H1 (cell line): ENCODE measurements around the gene HDDC3. TPM values are rescaled to one million over a fixed set of nuclear protein-coding genes. Genes with fewer than 3 reads are reported as not detected.

Experiments used
- CTCF ChIA-PET: fragments of 300-600 bp; sonication (Branson Sonifier 250); formaldehyde crosslinking; loops from one replicate; lab custom pipeline; 2021; ENCODE audit not compliant: partially characterized antibody; lab: Charles Lee
- POLR2A ChIA-PET: fragments of 300-600 bp; sonication (Branson Sonifier 250); formaldehyde crosslinking; loops from one replicate; lab custom pipeline; 2021; ENCODE audit warnings: inconsistent platforms; ENCODE audit not compliant: partially characterized antibody; lab: Charles Lee
- DNase-seq, 2 experiments: peaks; one replicate each; pipeline versions ENCODE4 v3.0.0 to v3.0.0-alpha.2; 2010 to 2022; ENCODE audit warnings: low spot score in 2 of 2, low read depth in 1 of 2, mixed read lengths in 1 of 2
- FAIRE-seq: peaks from 2 replicates; lab custom pipeline; 2011; peaks lifted over from hg19 to GRCh38; lab: Jason Lieb, UNC
- H2AFZ ChIP-seq: 2 replicates; pipeline ENCODE4 v1.8.1; 2012; ENCODE audit warnings: low read length, inconsistent platforms
- H2AK5ac ChIP-seq: 2 replicates; pipeline ENCODE4 v1.6.1; 2013; ENCODE audit warnings: low read depth, low read length
- H2BK120ac ChIP-seq: replicated peaks from 2 replicates; pipeline ENCODE3; 2013; ENCODE audit warnings: low read depth, low read length, inconsistent platforms
- H2BK12ac ChIP-seq: 2 replicates; pipeline ENCODE4 v1.6.1; 2013; ENCODE audit warnings: low read depth, low read length
- H2BK15ac ChIP-seq: 2 replicates; pipeline ENCODE4 v1.6.1; 2013; ENCODE audit warnings: low read length
- H2BK20ac ChIP-seq: 2 replicates; pipeline ENCODE4 v1.6.1; 2013; ENCODE audit warnings: low read length
- H2BK5ac ChIP-seq: 2 replicates; pipeline ENCODE4 v1.6.1; 2013; ENCODE audit warnings: low read depth, low read length
- H3K14ac ChIP-seq: 2 replicates; pipeline ENCODE4 v1.6.1; 2013; ENCODE audit warnings: inconsistent platforms; ENCODE audit not compliant: insufficient read length
- H3K18ac ChIP-seq: 2 replicates; pipeline ENCODE4 v1.6.1; 2013; ENCODE audit warnings: low read length; ENCODE audit errors: extremely low read depth
- H3K23ac ChIP-seq: 2 replicates; pipeline ENCODE4 v1.6.1; 2013; ENCODE audit warnings: inconsistent platforms; ENCODE audit not compliant: insufficient read length
- H3K23me2 ChIP-seq: 2 replicates; pipeline ENCODE4 v1.6.1; 2013; ENCODE audit warnings: low read depth, low read length
- H3K27ac ChIP-seq: 2 replicates; pipeline ENCODE4 v1.6.1; 2011; ENCODE audit warnings: low read depth, low read length, inconsistent platforms
- H3K27me3 ChIP-seq, 4 experiments: replicated peaks in 1 of 4; 1 replicate in 1 of 4; 2 replicates in 3 of 4; pipeline versions ENCODE4 v1.6.1 to v1.8.1; 2011 to 2013; ENCODE audit warnings: low read length in 3 of 4, mild to moderate bottlenecking in 3 of 4, inconsistent platforms in 2 of 4, mixed read lengths in 2 of 4, moderate library complexity in 1 of 4; ENCODE audit not compliant: control insufficient read depth in 3 of 4, insufficient read depth in 3 of 4; ENCODE audit errors: extremely low read depth in 1 of 4
- H3K36me3 ChIP-seq, 4 experiments: 2 replicates each; pipeline versions ENCODE4 v1.6.1 to v1.8.1; 2011 to 2013; ENCODE audit warnings: mild to moderate bottlenecking in 4 of 4, low read length in 3 of 4, moderate library complexity in 2 of 4, control low read depth in 1 of 4, inconsistent platforms in 1 of 4; ENCODE audit not compliant: insufficient read depth in 4 of 4, control insufficient read depth in 2 of 4
- H3K4ac ChIP-seq: replicated peaks from 2 replicates; pipeline ENCODE3; 2013; ENCODE audit warnings: low read length, low read depth, mixed read lengths, inconsistent platforms; ENCODE audit not compliant: insufficient read length
- H3K4me1 ChIP-seq, 4 experiments: replicated peaks in 1 of 4; 1 replicate in 1 of 4; 2 replicates in 3 of 4; pipeline versions ENCODE4 v1.6.1 to v1.8.1; 2011 to 2013; ENCODE audit warnings: low read length in 3 of 4, inconsistent platforms in 2 of 4, mixed read lengths in 1 of 4; ENCODE audit not compliant: insufficient read depth in 4 of 4, control insufficient read depth in 3 of 4
- H3K4me2 ChIP-seq, 2 experiments: 2 replicates each; pipeline versions ENCODE4 v1.6.1 to v1.8.1; 2011 to 2013; ENCODE audit warnings: low read depth in 2 of 2, low read length in 2 of 2, control low read depth in 1 of 2, inconsistent platforms in 1 of 2, mild to moderate bottlenecking in 1 of 2; ENCODE audit not compliant: insufficient read depth in 1 of 2
- H3K4me3 ChIP-seq, 4 experiments: fragments of 200-600, 300-600 bp in 1 of 4; sonication (generic), shearing (Covaris generic), sonication (Bioruptor Twin) in 1 of 4; 2 replicates each; pipeline versions ENCODE4 v1.5.1 to v1.8.1; 2011 to 2016; ENCODE audit warnings: low read length in 4 of 4, low read depth in 3 of 4, control low read depth in 2 of 4, inconsistent platforms in 2 of 4, mild to moderate bottlenecking in 2 of 4, mixed read lengths in 1 of 4, moderate library complexity in 1 of 4; ENCODE audit not compliant: insufficient read depth in 2 of 4; ENCODE audit errors: extremely low read depth in 1 of 4
- H3K56ac ChIP-seq: replicated peaks from 2 replicates; pipeline ENCODE3; 2013; ENCODE audit warnings: low read depth, mild to moderate bottlenecking, mixed read lengths, low read length, inconsistent platforms; ENCODE audit not compliant: insufficient read length
- H3K79me1 ChIP-seq: 2 replicates; pipeline ENCODE4 v1.6.1; 2013; ENCODE audit warnings: low read depth, low read length, control low read depth
- H3K79me2 ChIP-seq, 2 experiments: 2 replicates each; pipeline versions ENCODE4 v1.6.1 to v1.8.1; 2012 to 2013; ENCODE audit warnings: low read length in 2 of 2, mild to moderate bottlenecking in 2 of 2, inconsistent platforms in 1 of 2; ENCODE audit not compliant: insufficient read depth in 2 of 2, control insufficient read depth in 1 of 2
- H3K9ac ChIP-seq, 4 experiments: replicated peaks in 1 of 4; 1 replicate in 1 of 4; 2 replicates in 3 of 4; pipeline versions ENCODE4 v1.6.1 to v1.8.1; 2011 to 2013; ENCODE audit warnings: low read depth in 3 of 4, low read length in 3 of 4, control low read depth in 2 of 4, mild to moderate bottlenecking in 2 of 4, moderate library complexity in 2 of 4, inconsistent platforms in 1 of 4; ENCODE audit errors: extremely low read depth in 1 of 4
- H3K9me3 ChIP-seq, 2 experiments: 2 replicates each; pipeline versions ENCODE4 v1.6.1 to v1.8.1; 2012 to 2013; ENCODE audit warnings: mild to moderate bottlenecking in 2 of 2, moderate library complexity in 2 of 2, control low read depth in 1 of 2, inconsistent platforms in 1 of 2, low read depth in 1 of 2, low read length in 1 of 2, mixed read lengths in 1 of 2; ENCODE audit not compliant: insufficient read depth in 2 of 2
- H4K20me1 ChIP-seq, 2 experiments: replicated peaks in 1 of 2; 2 replicates each; pipeline versions ENCODE3 to v1.8.1; 2011 to 2013; ENCODE audit warnings: inconsistent platforms in 2 of 2, low read length in 2 of 2, mild to moderate bottlenecking in 1 of 2; ENCODE audit not compliant: insufficient read depth in 2 of 2, control insufficient read depth in 1 of 2
- H4K5ac ChIP-seq: 2 replicates; pipeline ENCODE4 v1.6.1; 2013; ENCODE audit warnings: low read length, low read depth, mixed read lengths, inconsistent platforms; ENCODE audit not compliant: insufficient read length
- H4K8ac ChIP-seq: 2 replicates; pipeline ENCODE4 v1.8.0; 2013; ENCODE audit warnings: mild to moderate bottlenecking, moderate library complexity, low read length, inconsistent platforms; ENCODE audit not compliant: insufficient read depth; ENCODE audit errors: extremely low read depth
- H4K91ac ChIP-seq: replicated peaks from 2 replicates; pipeline ENCODE3; 2013; ENCODE audit warnings: low read length, mixed read lengths, inconsistent platforms; ENCODE audit not compliant: insufficient read length
- CEBPB ChIP-seq: IDR thresholded peaks from 2 replicates; pipeline ENCODE4 v1.6.1; 2012; ENCODE audit warnings: low read depth, low read length
- CTBP2 ChIP-seq: IDR thresholded peaks from 2 replicates; pipeline ENCODE4 v1.7.0; 2011; ENCODE audit warnings: borderline replicate concordance, mild to moderate bottlenecking, moderate library complexity, mixed read lengths, low read length; ENCODE audit not compliant: insufficient read depth, insufficient read length
- E2F6 ChIP-seq: IDR thresholded peaks from 2 replicates; pipeline ENCODE4 v1.6.1; 2012; ENCODE audit warnings: inconsistent platforms
- HDAC2 ChIP-seq, 2 experiments: fragments of 300-600 bp in 1 of 2; sonication (generic) in 1 of 2; IDR thresholded peaks; 2 replicates each; pipeline ENCODE4 v1.6.1; 2011 to 2012; ENCODE audit warnings: low read depth in 2 of 2, low read length in 2 of 2, mild to moderate bottlenecking in 2 of 2, moderate library complexity in 2 of 2, borderline replicate concordance in 1 of 2, inconsistent platforms in 1 of 2
- KDM4A ChIP-seq: IDR thresholded peaks from one replicate; pipeline ENCODE4 v1.7.1; 2012; ENCODE audit warnings: low read depth, mild to moderate bottlenecking, moderate library complexity, low read length, inconsistent platforms; ENCODE audit not compliant: severe bottlenecking
- PHF8 ChIP-seq: fragments of 200-600 bp; sonication (generic); conservative IDR thresholded peaks from 2 replicates; pipeline ENCODE4 v1.7.1; 2012; ENCODE audit warnings: low read depth, mild to moderate bottlenecking, inconsistent platforms, low read length, moderate library complexity
- POLR2A ChIP-seq, 2 experiments: IDR thresholded peaks; 1 replicate in 1 of 2; 2 replicates in 1 of 2; pipeline ENCODE4 v1.6.1; 2011; ENCODE audit warnings: low read depth in 2 of 2, low read length in 2 of 2, mild to moderate bottlenecking in 2 of 2; ENCODE audit errors: control extremely low read depth in 1 of 2
- RXRA ChIP-seq: IDR thresholded peaks from 2 replicates; pipeline ENCODE4 v1.6.1; 2011; ENCODE audit warnings: low read depth, mild to moderate bottlenecking, low read length, moderate library complexity; ENCODE audit not compliant: insufficient read depth
- SIX5 ChIP-seq: IDR thresholded peaks from 2 replicates; pipeline ENCODE4 v1.6.1; 2011; ENCODE audit warnings: mild to moderate bottlenecking, low read depth, low read length
- WGBS, 2 experiments: shearing (Covaris generic) in 1 of 2; methylation state at CpG; one replicate each; pipeline versions ENCODE4 v1.1.6 to v1.1.7; 2013 to 2015; ENCODE audit warnings: low lambda C conversion rate in 2 of 2, mixed read lengths in 2 of 2, inconsistent platforms in 1 of 2, low coverage in 1 of 2, missing lambda C conversion rate in 1 of 2; ENCODE audit not compliant: insufficient replicate concordance in 2 of 2, insufficient coverage in 1 of 2, insufficient read length in 1 of 2; ENCODE audit errors: extremely low coverage in 1 of 2, missing lambda C conversion rate in 1 of 2; 5-methylcytosine and 5-hydroxymethylcytosine counted together
- polyA plus RNA-seq, 7 experiments: library from polyadenylated mRNA; depleted of rRNA in 3 of 7; stranded (reverse) in 5 of 7; unstranded in 2 of 7; fragments of >200 nt in 5 of 7; fragments of 200-250 nt in 2 of 7; gene quantifications; 1 replicate in 5 of 7; 2 replicates in 1 of 7; 4 replicates in 1 of 7; pipeline versions ENCODE4 v1.2.1 to v1.2.3, GENCODE V29; 2011 to 2013; ENCODE audit warnings: missing spikeins in 2 of 7, mixed read lengths in 2 of 7
- total RNA-seq: library from RNA; stranded (reverse); fragmentation: NEBNext Ultra II Directional; extraction: Animal tissue kit (Norgen Biotek cat#: 25700); gene quantifications from 2 replicates; pipeline ENCODE4 v1.2.1, GENCODE V29; 2021

HDDC3 gene
- total and polyA plus RNA-seq, 2 of the 8 experiments (the other 6 are each of a cell fraction or from before 2014, with no cell fraction given) = 16.3 to 16.5 TPM

GRCh38 chr15:90902840-90903732 lies 29.3 kb downstream of the HDDC3 start, which contains the start of gene MAN2A2:
TSS of gene MAN2A2 (plus strand) at chr15:90903302. CDS start at chr15:90904208, 906 bp downstream.
- ChIA-PET CTCF (interaction anchor here (0.7 to 13.3 kb wide), 17 partner anchors 8 to 370 kb away, joined by 3 to 187 read pairs (median 5); partner anchors contain the start of genes FES, HDDC3 and UNC45A), POLR2A (interaction anchor here (0.9 to 3.3 kb wide), 4 partner anchors 16 to 51 kb away, joined by 3 to 24 read pairs (median 4); partner anchors contain the start of genes HDDC3, RCCD1 and UNC45A)
- Histone ChIP-seq H2BK15ac (no peak within 1 kb of the TSS), H3K23me2 (peaks cover 14% of the 10 kb centered on the region; the same call in 1 of the 2 replicates), H4K20me1 (peaks cover 0 to 5% of the 10 kb centered on the region in 2 experiments), H2BK12ac (no peak within 1 kb of the TSS; the same call in 1 of the 2 replicates), H3K4ac (no peak within 1 kb of the TSS), H3K4me3 (peak within 1 kb of the TSS; percentile 52 to 79 (median 74)), H3K27me3 (peaks cover 0 to 16% (median 9%) of the 10 kb centered on the region in 4 experiments; a peak in 5 of 7 replicates), H3K23ac (no peak within 1 kb of the TSS), H4K5ac (no peak within 1 kb of the TSS), H3K27ac (no peak within 1 kb of the TSS), H2BK20ac (no peak within 1 kb of the TSS), H2AFZ (peak within 1 kb of the TSS; percentile 12), H3K56ac (no peak within 1 kb of the TSS), H3K79me1 (no peaks in the 10 kb centered on the region), H3K36me3 (no peaks in the 10 kb centered on the region; a peak in 2 of 8 replicates), H4K91ac (no peak within 1 kb of the TSS), H3K18ac (peak within 1 kb of the TSS; percentile 48), H4K8ac (peak within 1 kb of the TSS; percentile 78; the same call in 1 of the 2 replicates), H3K9me3 (no peaks in the 10 kb centered on the region), H2AK5ac (no peak within 1 kb of the TSS), H3K79me2 (no peaks in the 10 kb centered on the region), H3K4me1 (peaks cover 5 to 8% (median 7%) of the 10 kb centered on the region in 4 experiments; a peak in 6 of 7 replicates), H3K9ac (peak within 1 kb of the TSS; percentile 33 to 53 (median 49); a peak in 5 of 7 replicates), H3K4me2 (peak within 1 kb of the TSS; percentile 91 to 97), H3K14ac (no peak within 1 kb of the TSS), H2BK5ac (peak within 1 kb of the TSS; percentile 35; the same call in 1 of the 2 replicates), H2BK120ac (peak within 1 kb of the TSS; percentile 43)
- FAIRE-seq = no peak
- 1% methylated on average over 57 of the region's 81 CpGs; no CpG with 5 or more reads in 1 of the 2 experiments for WGBS, 2 experiments
- peak in 1 of 2 experiments; percentile 82 for DNase-seq
- TF ChIP-seq CTBP2 (no peak), KDM4A (peak; percentile 82), PHF8 (0 out of 2 replicates have a peak, but pooled peaks have one; percentile 21), CEBPB (no peak), HDAC2 (IDR thresholded peaks at IDR 0.05; ENCODE audit: borderline replicate concordance in 1 of 2, low read depth in 2 of 2, low read length in 2 of 2) (0 out of 4 replicates have a peak, but pooled peaks of 1 of the 2 experiments have one; percentile 34), POLR2A (IDR thresholded peaks at IDR 0.05; ENCODE audit: control extremely low read depth in 1 of 2, low read depth in 2 of 2, low read length in 2 of 2) (no peak), E2F6 (peak; percentile 37), SIX5 (no peak), RXRA (no peak)
